Measurements from ENCODE around the gene PDE3A. TPM values are rescaled to one million over a fixed set of nuclear protein-coding genes. Genes with fewer than 3 reads are reported as not detected.

Gene PDE3A
- total RNA-seq, 1 experiment from 2014 or later: 0.12 TPM

GRCh38 chr12:20657496-20657895 is 289.2 kb downstream of the PDE3A start:
- no peaks in the 10 kb centered on the region; a peak in 1 of 4 replicates for H3K4me1 ChIP-seq (ENCODE audit: control insufficient read depth in 1 of 2, insufficient read depth in 2 of 2, low read length in 2 of 2)
- no peak overlapping the region for H3K4me3 ChIP-seq (replicated peaks in 1 of 2; ENCODE audit: low read depth in 1 of 2, low read length in 2 of 2)
- no peak overlapping the region for H2AFZ ChIP-seq (ENCODE audit: low read depth, low read length, poor library complexity, severe bottlenecking)
- no peak for ATAC-seq
- no peaks in the 10 kb centered on the region for H3K79me2 ChIP-seq (ENCODE audit: insufficient read depth, low read length)
- no peak overlapping the region for H3K27ac ChIP-seq (ENCODE audit: low read depth, low read length)
- H3K27me3 ChIP-seq (ENCODE audit: insufficient read depth, low read length): no peaks in the 10 kb centered on the region
- DNase-seq (ENCODE audit: low read depth, low spot score): no peak
- BruUV-seq (replicated peaks): no TSS peak
- no peaks in the 10 kb centered on the region for H3K9me2 ChIP-seq (ENCODE audit: insufficient read depth)
- RAD21 ChIA-PET (ENCODE audit: low non-redundant PET in 1 of 2, low total read pairs in 2 of 2, uncharacterized antibody in 2 of 2, unreplicated experiment in 2 of 2): no interaction called here
- POLR2A ChIA-PET: no interaction called here
- H3K9me3 ChIP-seq (ENCODE audit: control insufficient read depth in 1 of 2, insufficient read depth in 1 of 2, low read depth in 1 of 2, low read length in 2 of 2): peaks cover 2 to 3% of the 10 kb centered on the region in 2 experiments; a peak in 2 of 4 replicates
- no peaks in the 10 kb centered on the region for H4K20me1 ChIP-seq (ENCODE audit: insufficient read depth)
- no peak overlapping the region for H3K4me2 ChIP-seq (ENCODE audit: low read length)
- no peak for TF ChIP-seq REST (IDR thresholded peaks at IDR 0.05; ENCODE audit: low read depth)
- no peak for TF ChIP-seq EZH2phosphoT487 (IDR thresholded peaks at IDR 0.05; ENCODE audit: borderline replicate concordance)
- no peaks in the 10 kb centered on the region for H3K36me3 ChIP-seq (ENCODE audit: control insufficient read depth in 1 of 2, insufficient read depth in 2 of 2, low read length in 2 of 2)
- CTCF ChIA-PET: no interaction called here
- H3K9ac ChIP-seq (ENCODE audit: low read length): no peak overlapping the region
- intact Hi-C loops (cut with micrococcal nuclease): no loop called here

GRCh38 chr12:20681334-20681733 is 313.0 kb downstream of the PDE3A start:
- Histone ChIP-seq H3K9me3 (ENCODE audit: control insufficient read depth in 1 of 2, insufficient read depth in 1 of 2, low read depth in 1 of 2, low read length in 2 of 2) (no peaks in the 10 kb centered on the region), H3K4me3 (replicated peaks in 1 of 2; ENCODE audit: low read depth in 1 of 2, low read length in 2 of 2) (no peak overlapping the region), H4K20me1 (ENCODE audit: insufficient read depth) (no peaks in the 10 kb centered on the region), H3K9me2 (ENCODE audit: insufficient read depth) (no peaks in the 10 kb centered on the region), H2AFZ (ENCODE audit: low read depth, low read length, poor library complexity, severe bottlenecking) (peak overlapping the region; percentile 73), H3K27me3 (ENCODE audit: insufficient read depth, low read length) (no peaks in the 10 kb centered on the region), H3K36me3 (ENCODE audit: control insufficient read depth in 1 of 2, insufficient read depth in 2 of 2, low read length in 2 of 2) (no peaks in the 10 kb centered on the region), H3K4me1 (ENCODE audit: control insufficient read depth in 1 of 2, insufficient read depth in 2 of 2, low read length in 2 of 2) (no peaks in the 10 kb centered on the region), H3K79me2 (ENCODE audit: insufficient read depth, low read length) (no peaks in the 10 kb centered on the region), H3K4me2 (ENCODE audit: low read length) (no peak overlapping the region), H3K27ac (ENCODE audit: low read depth, low read length) (no peak overlapping the region), H3K9ac (ENCODE audit: low read length) (no peak overlapping the region)
- ChIA-PET RAD21 (ENCODE audit: low non-redundant PET in 1 of 2, low total read pairs in 2 of 2, uncharacterized antibody in 2 of 2, unreplicated experiment in 2 of 2) (interaction anchor here in 1 of 2 experiments (0.6 kb wide), 1 partner anchor 29 kb away, joined by 3 read pairs; no protein-coding TSS in a partner anchor), CTCF (interaction anchor here (1.1 kb wide), 1 partner anchor 268 kb away, joined by 3 read pairs; no protein-coding TSS in a partner anchor), POLR2A (no interaction called here)
- ATAC-seq: no peak
- intact Hi-C loops (cut with micrococcal nuclease): no loop called here
- BruUV-seq (replicated peaks): no TSS peak
- TF ChIP-seq MAX (IDR thresholded peaks at IDR 0.05): no peak
- TF ChIP-seq ZNF274 (IDR thresholded peaks at IDR 0.05; ENCODE audit: low read depth, low read length): no peak
- no peak for TF ChIP-seq SP1 (IDR thresholded peaks at IDR 0.05; ENCODE audit: low read depth)
- TF ChIP-seq EZH2 (IDR thresholded peaks at IDR 0.05): no peak
- no peak for TF ChIP-seq SIN3A (IDR thresholded peaks at IDR 0.05; ENCODE audit: low read depth)
- TF ChIP-seq POLR2AphosphoS5 (IDR thresholded peaks at IDR 0.05; ENCODE audit: low read depth, low read length): no peak
- TF ChIP-seq SRF (IDR thresholded peaks at IDR 0.05; ENCODE audit: low read depth): no peak
- TF ChIP-seq EZH2phosphoT487 (IDR thresholded peaks at IDR 0.05; ENCODE audit: borderline replicate concordance): no peak
- TF ChIP-seq CTCF (IDR thresholded peaks at IDR 0.05 in 2 of 3, conservative IDR thresholded peaks at IDR 0.05 in 1 of 3; ENCODE audit: borderline replicate concordance in 1 of 3, insufficient read depth in 1 of 3, low read depth in 2 of 3, low read length in 2 of 3): no peak
- no peak for TF ChIP-seq ATF3 (IDR thresholded peaks at IDR 0.05)
- no peak for TF ChIP-seq RAD21 (IDR thresholded peaks at IDR 0.05; ENCODE audit: low read depth)
- no peak for TF ChIP-seq POLR2A (IDR thresholded peaks at IDR 0.05; ENCODE audit: borderline replicate concordance, extremely low read depth, insufficient read depth, insufficient read length)
- no peak for TF ChIP-seq YY1 (IDR thresholded peaks at IDR 0.05; ENCODE audit: extremely low read depth, insufficient replicate concordance, low read depth, low read length)
- TF ChIP-seq EGR1 (IDR thresholded peaks at IDR 0.05; ENCODE audit: low read depth): no peak
- no peak for DNase-seq (ENCODE audit: low read depth, low spot score)

Data from HCT116 (cell line).